ENCODE results near the gene ARID3A. TPM values are rescaled to one million over a fixed set of nuclear protein-coding genes. Genes with fewer than 3 reads are reported as not detected.

Gene ARID3A
- total RNA-seq, 4 donors from 2014 or later, result 1.8 to 9.4 (median 5.6) TPM

DNA sequence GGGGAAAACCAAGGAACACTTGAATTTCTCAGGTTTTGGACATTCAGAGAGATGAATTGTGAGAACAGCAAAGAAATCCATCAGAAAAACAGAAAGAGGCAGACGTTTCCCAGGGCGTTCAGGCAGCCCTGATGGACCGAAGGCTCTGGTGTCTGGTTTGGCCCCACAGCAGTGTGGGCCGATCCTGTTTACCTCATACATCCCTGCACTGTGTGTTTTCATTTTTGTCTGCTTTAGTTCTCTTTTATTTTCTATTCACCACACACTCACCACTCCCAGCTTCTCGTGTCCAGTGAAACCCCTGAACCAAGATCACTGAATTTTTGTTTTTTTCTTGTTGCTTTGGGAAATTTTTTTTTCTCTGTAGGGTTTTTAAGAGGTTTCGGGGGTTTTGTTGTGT is 46.4 kb downstream of the ARID3A start:
- intact Hi-C loops (cut with DNase I; ENCODE audit: low total_unique reads), result loop anchor here (10.0 kb wide), 1 partner anchor 207 kb away; no protein-coding TSS in a partner anchor
- WGBS, 2 donors, result 96 to 97% methylated on average over 6 of the region's 6 CpGs
- TF ChIP-seq POLR2A (IDR thresholded peaks at IDR 0.05), result no peak
- TF ChIP-seq, protein P1, sequence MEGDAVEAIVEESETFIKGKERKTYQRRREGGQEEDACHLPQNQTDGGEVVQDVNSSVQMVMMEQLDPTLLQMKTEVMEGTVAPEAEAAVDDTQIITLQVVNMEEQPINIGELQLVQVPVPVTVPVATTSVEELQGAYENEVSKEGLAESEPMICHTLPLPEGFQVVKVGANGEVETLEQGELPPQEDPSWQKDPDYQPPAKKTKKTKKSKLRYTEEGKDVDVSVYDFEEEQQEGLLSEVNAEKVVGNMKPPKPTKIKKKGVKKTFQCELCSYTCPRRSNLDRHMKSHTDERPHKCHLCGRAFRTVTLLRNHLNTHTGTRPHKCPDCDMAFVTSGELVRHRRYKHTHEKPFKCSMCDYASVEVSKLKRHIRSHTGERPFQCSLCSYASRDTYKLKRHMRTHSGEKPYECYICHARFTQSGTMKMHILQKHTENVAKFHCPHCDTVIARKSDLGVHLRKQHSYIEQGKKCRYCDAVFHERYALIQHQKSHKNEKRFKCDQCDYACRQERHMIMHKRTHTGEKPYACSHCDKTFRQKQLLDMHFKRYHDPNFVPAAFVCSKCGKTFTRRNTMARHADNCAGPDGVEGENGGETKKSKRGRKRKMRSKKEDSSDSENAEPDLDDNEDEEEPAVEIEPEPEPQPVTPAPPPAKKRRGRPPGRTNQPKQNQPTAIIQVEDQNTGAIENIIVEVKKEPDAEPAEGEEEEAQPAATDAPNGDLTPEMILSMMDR (IDR thresholded peaks at IDR 0.05), result no peak
- no peak overlapping the region for H3K4me3 ChIP-seq (ENCODE audit: low read depth, poor library complexity, severe bottlenecking)
- no peak for DNase-seq (ENCODE audit: low spot score in 2 of 2)

GRCh38 chr19:973726-974563 is 48.1 kb downstream of the ARID3A start:
- DNase-seq (ENCODE audit: low spot score in 2 of 2), result no peak
- intact Hi-C loops (cut with DNase I; ENCODE audit: low total_unique reads), result loop anchor here (10.0 kb wide), 1 partner anchor 209 kb away; no protein-coding TSS in a partner anchor
- no peak for TF ChIP-seq POLR2A (IDR thresholded peaks at IDR 0.05)
- no peak overlapping the region for H3K4me3 ChIP-seq (ENCODE audit: low read depth, poor library complexity, severe bottlenecking)
- WGBS, 2 donors, result 76 to 84% methylated on average over 22 to 29 of the region's 29 CpGs

GRCh38 chr19:974564-975257 is 48.9 kb downstream of the ARID3A start:
- intact Hi-C loops (cut with DNase I; ENCODE audit: low total_unique reads), result loop anchor here (10.0 kb wide), 1 partner anchor 210 kb away; no protein-coding TSS in a partner anchor
- no peak overlapping the region for H3K4me3 ChIP-seq (ENCODE audit: low read depth, poor library complexity, severe bottlenecking)
- TF ChIP-seq, protein P1 (IDR thresholded peaks at IDR 0.05), result no peak
- TF ChIP-seq POLR2A (IDR thresholded peaks at IDR 0.05), result no peak
- 71 to 77% methylated on average over 36 to 37 of the region's 37 CpGs for WGBS, 2 donors
- no peak for DNase-seq (ENCODE audit: low spot score in 2 of 2)

DNA sequence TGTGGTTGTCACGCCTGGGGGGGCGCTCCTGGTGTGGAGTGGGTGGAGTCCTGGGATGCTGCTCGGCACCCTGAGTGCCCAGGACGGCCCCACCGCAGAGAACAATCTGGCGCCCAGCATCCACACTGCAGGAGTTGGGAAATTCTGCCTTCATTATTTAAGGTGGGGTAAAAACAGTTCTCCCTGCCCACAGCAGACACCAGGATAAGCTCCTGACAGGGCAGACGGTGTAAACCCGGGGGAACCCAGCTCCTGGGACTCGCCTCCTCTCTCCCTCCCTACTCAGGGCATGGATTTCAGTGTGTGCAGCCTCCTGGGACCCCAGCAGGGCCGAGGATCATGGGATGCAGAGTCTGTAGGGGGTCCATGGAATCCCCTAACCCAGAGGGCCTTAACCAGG is 50.6 kb downstream of the ARID3A start:
- 73 to 88% methylated on average over 9 to 10 of the region's 10 CpGs for WGBS, 2 donors
- no peak for TF ChIP-seq POLR2A (IDR thresholded peaks at IDR 0.05)
- TF ChIP-seq, protein P1 (IDR thresholded peaks at IDR 0.05), result no peak
- intact Hi-C loops (cut with DNase I; ENCODE audit: low total_unique reads), result loop anchor here (10.0 kb wide), 1 partner anchor 212 kb away; no protein-coding TSS in a partner anchor
- no peak overlapping the region for H3K4me3 ChIP-seq (ENCODE audit: low read depth, poor library complexity, severe bottlenecking)
- DNase-seq (ENCODE audit: low spot score in 2 of 2), result no peak

- DNase-seq (ENCODE audit: low spot score in 2 of 2), result no peak
- no peak overlapping the region for H3K4me3 ChIP-seq (ENCODE audit: low read depth, poor library complexity, severe bottlenecking)
- intact Hi-C loops (cut with DNase I; ENCODE audit: low total_unique reads), result loop anchor here (10.0 kb wide), 1 partner anchor 212 kb away; no protein-coding TSS in a partner anchor
- TF ChIP-seq, protein P1 (IDR thresholded peaks at IDR 0.05), result no peak
- TF ChIP-seq POLR2A (IDR thresholded peaks at IDR 0.05), result no peak
- 65 to 84% methylated on average over 22 to 24 of the region's 24 CpGs for WGBS, 2 donors
Observed at GRCh38 chr19:977058-977464, 51.2 kb downstream of the ARID3A start.

DNA sequence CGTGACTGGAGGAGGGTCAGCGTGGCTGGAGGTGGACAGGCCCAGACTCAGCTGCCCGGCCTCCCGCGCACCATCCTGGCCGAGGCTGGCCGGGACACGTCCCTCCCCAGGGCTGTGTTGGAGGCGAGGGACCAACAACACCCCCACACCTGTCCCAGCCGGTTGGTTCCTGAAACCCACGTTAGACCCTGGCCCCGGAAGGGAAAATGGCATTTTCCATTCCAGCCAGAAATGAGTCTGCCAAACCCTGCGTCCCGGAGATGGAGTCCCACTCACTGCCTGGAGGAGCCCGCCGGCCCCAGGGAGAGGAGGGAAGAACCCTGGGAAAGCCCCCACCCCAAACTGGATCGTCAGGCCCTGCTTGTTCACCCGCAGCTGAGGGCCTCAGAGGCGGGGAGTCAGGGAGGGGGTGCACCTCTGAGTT is 53.5 kb downstream of the ARID3A start:
- DNase-seq (ENCODE audit: low spot score in 2 of 2), result no peak
- no peak for TF ChIP-seq POLR2A (IDR thresholded peaks at IDR 0.05)
- TF ChIP-seq, protein P1 (IDR thresholded peaks at IDR 0.05), result no peak
- no peak overlapping the region for H3K4me3 ChIP-seq (ENCODE audit: low read depth, poor library complexity, severe bottlenecking)
- WGBS, 2 donors, result 39 to 55% methylated on average over 10 to 16 of the region's 19 CpGs
- intact Hi-C loops (cut with DNase I; ENCODE audit: low total_unique reads), result loop anchor here (10.0 kb wide), 1 partner anchor 215 kb away; no protein-coding TSS in a partner anchor
